Muscle layer of colon (tissue), 2 donors: ENCODE results near the gene CNR2.

Experiments
- H3K27ac ChIP-seq: one replicate; pipeline ENCODE4 v1.7.0; 2013; ENCODE audit warnings: low read depth, mild to moderate bottlenecking, low read length, moderate library complexity
- H3K27me3 ChIP-seq, 2 donors: one replicate each; pipeline ENCODE4 v1.7.0; 2013; ENCODE audit warnings: low read length in 2 of 2, mild to moderate bottlenecking in 2 of 2; ENCODE audit not compliant: insufficient read depth in 2 of 2, control insufficient read depth in 1 of 2
- H3K36me3 ChIP-seq: one replicate; pipeline ENCODE4 v1.7.0; 2013; ENCODE audit warnings: mild to moderate bottlenecking, low read length; ENCODE audit not compliant: insufficient read depth
- H3K4me1 ChIP-seq: one replicate; pipeline ENCODE4 v1.7.0; 2013; ENCODE audit warnings: mild to moderate bottlenecking, low read length; ENCODE audit not compliant: insufficient read depth
- H3K4me3 ChIP-seq, 2 donors: one replicate each; pipeline ENCODE4 v1.7.0; 2013; ENCODE audit warnings: low read length in 2 of 2, low read depth in 1 of 2, mild to moderate bottlenecking in 1 of 2, moderate library complexity in 1 of 2
- H3K9ac ChIP-seq: one replicate; pipeline ENCODE4 v1.7.0; 2013; ENCODE audit warnings: low read length
- H3K9me3 ChIP-seq: one replicate; pipeline ENCODE4 v1.7.0; 2013; ENCODE audit warnings: mild to moderate bottlenecking, low read length
- donor health status: abdominal sarcoma.
- donor health status: Adenocarcinoma of cecum.

CNR2 gene

DNA sequence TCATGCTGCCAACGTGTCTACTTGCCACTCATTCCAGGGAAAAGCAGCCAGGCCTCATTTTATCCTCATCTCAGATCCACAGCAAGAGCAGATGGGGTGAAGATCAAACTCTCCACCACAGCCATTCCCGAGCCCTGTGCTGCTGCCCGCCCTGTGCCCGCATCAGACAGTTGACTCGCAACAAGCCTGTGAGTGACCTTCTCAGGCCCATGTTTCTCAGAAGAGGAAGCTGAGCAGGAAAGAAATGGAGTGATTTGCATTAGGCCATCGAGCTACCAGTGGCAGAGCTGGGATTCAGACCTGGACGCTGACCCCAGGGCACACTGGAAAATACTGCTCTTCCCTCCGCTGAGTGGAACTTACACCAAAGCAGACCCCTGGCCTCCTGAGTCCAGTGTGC, 1.2 kb downstream of the CNR2 start:
- Histone ChIP-seq H3K9me3 (no peaks in the 10 kb centered on the region), H3K4me3 (no peak overlapping the region), H3K27ac (no peak overlapping the region), H3K4me1 (no peaks in the 10 kb centered on the region), H3K36me3 (no peaks in the 10 kb centered on the region), H3K9ac (no peak overlapping the region), H3K27me3 (peaks cover 0 to 4% of the 10 kb centered on the region in 2 donors)

DNA sequence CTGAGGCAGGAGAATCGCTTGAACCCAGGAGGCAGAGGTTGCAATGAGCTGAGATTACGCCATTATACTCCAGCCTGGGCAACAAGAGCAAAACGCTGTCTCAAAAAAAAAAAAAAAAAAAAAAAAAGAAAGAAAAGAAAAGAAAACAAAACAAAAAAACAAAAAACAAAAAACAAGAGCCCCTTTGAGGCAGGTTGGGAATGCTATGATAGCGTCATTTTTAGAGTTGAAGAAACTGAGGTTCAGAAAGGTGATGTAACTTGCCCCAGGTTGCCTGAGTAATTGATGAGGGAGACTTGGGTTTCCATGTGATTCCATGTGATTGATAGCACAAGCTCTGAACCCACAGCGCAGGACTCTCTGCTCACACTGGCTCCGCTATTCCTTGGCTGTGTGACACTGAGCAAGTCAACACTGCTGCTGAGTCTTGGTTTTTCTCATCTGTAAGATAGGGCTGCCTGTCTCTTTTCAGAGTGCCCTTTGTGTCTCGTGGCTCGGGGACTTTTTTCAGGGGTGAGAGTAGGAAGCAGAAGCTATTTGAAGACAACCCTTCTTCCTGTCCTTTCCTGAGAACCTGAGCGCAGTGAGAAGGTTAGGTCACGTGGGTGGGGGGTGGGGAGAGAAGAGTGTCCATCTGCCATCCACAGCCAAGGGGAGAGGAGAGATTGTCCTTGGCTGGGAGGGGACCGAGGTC, 2.5 kb downstream of the CNR2 start:
- Histone ChIP-seq H3K27ac (no peak overlapping the region), H3K4me1 (no peaks in the 10 kb centered on the region), H3K4me3 (no peak overlapping the region)

DNA sequence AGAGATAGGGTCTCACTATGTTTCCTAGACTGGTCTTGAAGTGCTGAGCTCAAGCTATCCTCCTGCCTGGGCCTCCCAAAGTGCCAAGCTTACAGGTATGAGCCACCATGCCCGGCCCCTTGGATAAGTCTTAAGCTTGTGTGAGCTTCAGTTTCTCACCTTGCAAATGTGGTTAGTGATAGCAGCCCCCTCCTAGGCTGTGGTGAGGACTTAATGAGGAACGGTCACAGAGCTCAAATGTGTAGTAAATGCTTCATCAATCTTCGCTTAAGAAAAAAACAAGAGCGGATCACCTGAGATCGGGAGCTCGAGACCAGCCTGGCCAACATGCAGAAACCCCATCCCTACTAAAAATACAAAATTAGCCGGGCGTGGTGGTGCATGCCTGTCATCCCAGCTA, 3.0 kb downstream of the CNR2 start:
- H3K27ac ChIP-seq: no peak overlapping the region
- H3K27me3 ChIP-seq: peaks cover 0 to 4% of the 10 kb centered on the region in 2 donors

More for the DNA sequence above, 2.5 kb downstream of the CNR2 start:
- Histone ChIP-seq H3K36me3 (no peaks in the 10 kb centered on the region), H3K9me3 (no peaks in the 10 kb centered on the region), H3K27me3 (peaks cover 0 to 4% of the 10 kb centered on the region in 2 donors), H3K9ac (no peak overlapping the region)

DNA sequence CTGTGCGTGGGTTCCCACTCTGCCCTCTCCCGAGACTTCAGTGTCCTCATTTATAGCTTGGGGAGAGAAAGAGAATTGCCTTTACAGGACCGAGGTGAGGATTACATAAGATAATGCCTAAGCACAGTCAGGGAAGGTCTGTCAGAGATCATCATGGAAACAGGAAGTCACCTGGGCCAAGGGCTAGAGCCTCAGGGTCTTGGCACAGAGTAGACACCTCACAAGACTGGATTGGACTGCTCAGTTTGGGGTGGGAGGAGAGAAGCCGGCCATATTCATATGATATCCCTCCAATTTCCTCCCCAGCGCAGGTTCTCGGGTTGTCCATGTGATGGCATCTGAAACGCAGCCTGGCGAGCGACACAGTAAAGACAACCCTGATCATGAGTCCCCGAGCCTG, 3.8 kb downstream of the CNR2 start:
- no peaks in the 10 kb centered on the region for H3K9me3 ChIP-seq
- H3K9ac ChIP-seq: no peak overlapping the region
- H3K27ac ChIP-seq: no peak overlapping the region
- H3K4me1 ChIP-seq: no peaks in the 10 kb centered on the region
- peaks cover 0 to 4% of the 10 kb centered on the region in 2 donors for H3K27me3 ChIP-seq
- no peaks in the 10 kb centered on the region for H3K36me3 ChIP-seq
- no peak overlapping the region for H3K4me3 ChIP-seq

More for the DNA sequence above, 3.0 kb downstream of the CNR2 start:
- Histone ChIP-seq H3K9ac (no peak overlapping the region), H3K36me3 (no peaks in the 10 kb centered on the region), H3K4me1 (no peaks in the 10 kb centered on the region), H3K4me3 (no peak overlapping the region), H3K9me3 (no peaks in the 10 kb centered on the region)

DNA sequence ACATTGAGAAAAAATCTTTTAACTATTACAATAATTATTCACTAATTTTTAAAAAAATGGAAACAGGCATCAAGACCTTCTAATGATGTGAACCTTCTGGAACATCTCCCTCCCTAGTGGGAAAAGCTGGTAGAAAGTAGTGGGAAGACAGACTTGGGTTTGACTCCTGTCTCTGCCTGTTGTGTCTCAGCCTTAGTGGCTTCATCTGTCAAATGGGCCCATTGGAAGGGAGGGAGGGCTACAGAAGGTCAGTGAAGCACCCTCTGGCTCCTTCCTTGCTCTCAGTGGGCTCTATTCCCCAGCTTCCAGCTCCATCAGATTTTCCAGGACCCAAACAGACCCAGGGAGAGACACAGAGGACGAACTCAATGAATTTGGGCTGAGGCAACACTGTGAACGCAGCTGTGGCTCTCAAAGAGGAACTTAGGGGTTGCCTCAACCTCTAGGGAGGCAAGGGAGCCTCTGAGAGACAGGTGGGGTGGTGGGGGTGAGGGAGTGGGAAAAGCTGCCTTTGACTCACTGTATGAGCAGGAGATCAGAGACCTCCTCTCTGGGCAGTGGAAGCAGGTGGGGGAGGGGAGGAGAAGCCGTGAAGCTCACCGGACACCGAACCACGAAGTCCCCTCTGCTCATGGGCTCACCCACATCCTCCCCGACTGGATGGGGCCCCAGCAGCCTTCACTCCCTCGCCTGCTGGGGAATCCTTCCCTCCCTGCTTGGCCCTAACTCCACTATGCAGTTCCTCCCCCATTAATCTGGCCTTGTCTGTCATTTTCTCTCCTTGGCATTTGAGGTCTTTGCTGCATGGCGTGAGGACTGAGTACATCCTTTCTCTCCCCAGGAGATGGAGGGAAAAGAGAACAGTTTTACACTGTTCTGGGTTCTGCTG, 4.5 kb downstream of the CNR2 start:
- H3K4me3 ChIP-seq: no peak overlapping the region
- peaks cover 0 to 4% of the 10 kb centered on the region in 2 donors for H3K27me3 ChIP-seq
- H3K27ac ChIP-seq: no peak overlapping the region
- H3K4me1 ChIP-seq: peaks cover under 1% of the 10 kb centered on the region
- no peak overlapping the region for H3K9ac ChIP-seq
- no peaks in the 10 kb centered on the region for H3K9me3 ChIP-seq
- no peaks in the 10 kb centered on the region for H3K36me3 ChIP-seq

DNA sequence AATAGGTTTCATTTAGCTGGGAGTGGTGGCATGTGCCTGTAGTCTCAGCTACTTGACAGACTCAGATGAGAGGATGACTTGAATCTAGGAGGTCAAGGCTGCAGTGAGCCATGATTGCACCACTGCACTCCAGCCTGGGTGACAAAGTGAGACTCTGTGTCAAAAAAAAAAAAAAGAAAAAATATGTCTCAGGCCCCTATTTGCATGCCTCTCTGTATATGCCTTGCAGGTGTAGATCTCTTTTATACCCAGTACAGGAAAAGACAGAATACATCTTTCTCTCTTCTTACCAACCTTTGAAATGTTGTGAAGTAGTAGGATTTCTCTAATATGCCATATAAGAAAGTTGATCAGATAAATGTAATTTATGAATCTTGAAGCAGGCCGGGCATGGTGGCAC, 6.4 kb downstream of the CNR2 start:
- peaks cover 0 to 11% of the 10 kb centered on the region in 2 donors for H3K27me3 ChIP-seq
- no peak overlapping the region for H3K4me3 ChIP-seq
- peaks cover 8% of the 10 kb centered on the region for H3K4me1 ChIP-seq
- H3K36me3 ChIP-seq: no peaks in the 10 kb centered on the region
- H3K27ac ChIP-seq: no peak overlapping the region
- no peaks in the 10 kb centered on the region for H3K9me3 ChIP-seq
- H3K9ac ChIP-seq: no peak overlapping the region

DNA sequence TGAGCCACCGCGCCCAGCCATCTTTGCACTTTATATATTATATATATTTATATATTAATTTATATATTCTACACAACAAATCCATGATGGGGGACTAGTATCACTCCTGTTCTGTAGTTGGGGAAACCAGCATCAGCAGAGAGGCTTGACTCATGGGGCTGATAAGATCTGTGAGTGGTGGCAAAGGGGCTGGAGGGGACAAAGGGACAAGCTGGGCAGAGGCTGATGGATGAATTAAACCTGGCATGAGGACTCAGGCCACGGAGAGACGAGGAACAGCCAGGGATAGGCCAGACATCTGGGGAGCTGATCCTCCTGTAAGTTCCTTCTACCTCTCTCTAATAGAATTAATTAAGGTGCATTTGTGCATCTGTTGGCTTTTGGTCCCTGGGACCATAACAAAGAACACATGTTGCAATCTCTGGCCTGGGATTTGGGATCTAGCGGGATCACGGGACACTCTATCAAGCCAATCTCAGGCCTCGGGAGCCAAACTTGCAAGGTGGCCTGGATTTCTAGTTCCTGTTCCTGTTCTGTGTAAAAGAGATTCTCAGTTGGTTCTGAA, 7.6 kb downstream of the CNR2 start:
- Histone ChIP-seq H3K9ac (no peak overlapping the region), H3K4me1 (peaks cover 8% of the 10 kb centered on the region), H3K27ac (no peak overlapping the region), H3K27me3 (peaks cover 0 to 11% of the 10 kb centered on the region in 2 donors), H3K36me3 (no peaks in the 10 kb centered on the region), H3K4me3 (no peak overlapping the region), H3K9me3 (no peaks in the 10 kb centered on the region)

DNA sequence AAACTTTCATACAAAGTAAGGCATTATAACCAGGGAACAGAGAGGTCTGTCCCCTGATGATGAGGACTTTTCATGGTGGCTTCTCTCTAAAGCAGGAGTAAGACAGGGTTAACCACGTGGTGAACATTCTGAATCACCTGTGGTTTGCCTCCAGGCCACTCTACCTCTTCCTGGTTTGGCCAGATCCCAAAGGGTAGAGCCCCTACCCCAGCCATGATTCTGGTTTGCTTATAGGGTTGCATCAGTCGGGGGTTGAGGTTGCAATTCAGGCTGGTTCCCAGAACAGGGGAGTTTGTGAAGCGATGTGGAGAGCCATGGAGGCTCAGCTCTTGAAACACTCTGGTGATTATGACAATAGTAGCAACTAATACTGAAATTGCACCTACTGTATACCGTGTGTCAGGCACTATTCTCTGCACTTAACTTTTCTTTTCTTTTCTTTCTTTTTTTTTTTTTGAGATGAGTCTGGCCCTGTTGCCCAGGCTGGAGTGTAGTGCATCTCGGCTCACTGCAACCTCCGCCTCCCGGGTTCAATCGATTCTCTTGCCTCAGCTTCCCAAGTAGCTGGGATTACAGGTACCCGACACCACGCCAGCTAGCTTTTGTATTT, 8.3 kb downstream of the CNR2 start:
- Histone ChIP-seq H3K27ac (no peak overlapping the region), H3K27me3 (peaks cover 0 to 11% of the 10 kb centered on the region in 2 donors), H3K4me3 (no peak overlapping the region), H3K4me1 (peaks cover 8% of the 10 kb centered on the region), H3K9ac (no peak overlapping the region), H3K36me3 (no peaks in the 10 kb centered on the region), H3K9me3 (no peaks in the 10 kb centered on the region)

DNA sequence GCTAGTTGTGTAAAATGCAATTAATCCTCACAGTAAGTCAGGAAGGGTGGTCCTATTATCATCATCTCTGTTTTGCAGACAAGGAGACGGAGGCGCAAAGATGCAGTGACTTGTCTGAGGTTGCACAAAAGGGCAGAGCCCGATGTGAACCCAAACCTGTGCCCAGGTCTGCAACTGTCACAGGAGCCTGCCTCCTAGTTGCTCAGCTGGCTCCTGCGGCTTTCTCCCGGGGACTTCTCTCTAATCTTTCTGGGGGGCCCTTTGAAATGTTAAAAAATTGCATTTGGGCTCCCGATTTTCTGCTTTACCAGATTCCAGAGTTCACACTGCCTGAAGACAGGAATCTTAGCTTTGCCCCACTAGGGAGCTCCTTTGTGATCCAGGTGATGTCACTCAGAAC, 9.4 kb downstream of the CNR2 start:
- H3K9ac ChIP-seq: no peak overlapping the region
- H3K27ac ChIP-seq: no peak overlapping the region
- H3K27me3 ChIP-seq: peaks cover 0 to 10% of the 10 kb centered on the region in 2 donors
- peaks cover 8% of the 10 kb centered on the region for H3K4me1 ChIP-seq
- no peaks in the 10 kb centered on the region for H3K9me3 ChIP-seq
- no peaks in the 10 kb centered on the region for H3K36me3 ChIP-seq
- no peak overlapping the region for H3K4me3 ChIP-seq

DNA sequence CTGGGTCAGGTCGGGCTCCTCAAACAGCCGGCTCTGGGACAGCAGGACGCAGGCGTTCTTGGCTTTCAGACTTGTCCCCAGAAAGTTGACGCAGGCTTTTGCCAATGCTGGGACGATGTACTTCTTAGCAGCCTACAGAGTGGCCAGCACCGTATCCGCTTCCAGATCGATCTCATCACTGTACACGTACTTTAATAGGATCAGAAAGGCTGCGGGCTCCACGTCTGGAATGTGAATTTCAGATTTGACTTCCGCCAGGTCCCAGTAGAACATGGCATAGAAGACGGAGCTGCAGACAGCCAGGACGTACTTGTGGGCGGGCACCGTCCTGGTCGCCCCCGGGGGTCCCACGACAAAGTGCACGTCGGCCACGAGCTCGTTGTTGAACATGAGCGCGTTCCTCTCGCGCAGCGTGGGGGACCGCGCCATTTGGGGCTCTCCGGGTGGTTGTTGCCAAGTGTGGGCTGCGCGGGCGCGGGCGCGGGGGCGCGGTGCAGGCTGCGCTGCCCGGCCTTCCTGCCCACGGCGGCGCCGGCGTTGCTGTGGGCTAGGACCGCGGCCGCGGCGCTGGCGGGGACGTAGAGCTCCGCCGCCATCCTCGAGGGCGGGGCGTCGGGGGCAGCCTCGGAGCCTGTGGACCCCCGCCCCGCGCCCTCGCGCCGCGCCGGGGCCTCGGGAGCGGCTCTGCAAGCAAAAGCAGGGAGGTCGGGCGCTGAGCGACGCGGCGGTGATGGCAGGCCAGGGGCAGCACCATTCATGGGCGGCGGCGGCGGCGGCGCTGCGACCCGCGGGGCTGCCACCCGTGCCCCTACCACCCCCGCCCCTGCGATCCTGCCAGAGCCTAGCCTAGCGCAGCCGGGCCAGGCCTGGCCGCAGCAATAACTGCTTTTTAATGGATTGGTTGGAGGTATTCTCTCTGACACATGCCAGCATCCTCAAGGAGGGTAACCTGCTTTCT, 10.6 kb downstream of the CNR2 start:
- Histone ChIP-seq H3K27me3 (peaks cover 0 to 6% of the 10 kb centered on the region in 2 donors), H3K9ac (no peak overlapping the region), H3K4me1 (peaks cover 8% of the 10 kb centered on the region), H3K27ac (no peak overlapping the region), H3K9me3 (no peaks in the 10 kb centered on the region), H3K4me3 (peak overlapping the region in 1 of 2 donors; percentile 16), H3K36me3 (no peaks in the 10 kb centered on the region)
